Gastrocnemius medialis (tissue), 4 donors: ENCODE measurements around the gene DUSP15. TPM values are rescaled to one million over a fixed set of nuclear protein-coding genes. Genes with fewer than 3 reads are reported as not detected.

ENCODE experiments used
- ATAC-seq, 2 donors: fragments of 150-250 bp; one replicate each; pipeline ENCODE4 v1.9.1; 2016
- DNase-seq, 2 donors: peaks; one replicate each; pipeline ENCODE4 v3.0.0-alpha.2; 2019
- H3K27ac ChIP-seq, 4 donors: fragments of 200-600 bp; sonication (generic); 1 replicate in 1 of 4; 2 replicates in 3 of 4; pipeline ENCODE4 v1.5.1; 2016 to 2018; ENCODE audit warnings: mild to moderate bottlenecking in 2 of 4, moderate library complexity in 1 of 4
- H3K27me3 ChIP-seq, 3 donors: fragments of 200-600 bp; sonication (generic) in 2 of 3; 1 replicate in 1 of 3; 2 replicates in 2 of 3; pipeline versions ENCODE4 v1.5.1 to v1.6.0; 2016 to 2019; ENCODE audit warnings: mild to moderate bottlenecking in 1 of 3, moderate library complexity in 1 of 3
- H3K36me3 ChIP-seq, 2 donors: fragments of 200-600 bp; sonication (generic) in 1 of 2; one replicate each; pipeline ENCODE4 v1.5.1; 2017 to 2018
- H3K4me1 ChIP-seq, 2 donors: fragments of 200-600 bp; sonication (generic) in 1 of 2; one replicate each; pipeline ENCODE4 v1.5.1; 2016 to 2017; ENCODE audit warnings: mild to moderate bottlenecking in 2 of 2
- H3K4me3 ChIP-seq, 4 donors: fragments of 200-600 bp; sonication (generic) in 3 of 4; 1 replicate in 1 of 4; 2 replicates in 3 of 4; pipeline ENCODE4 v1.5.1; 2016 to 2019; ENCODE audit warnings: mild to moderate bottlenecking in 2 of 4
- H3K9me3 ChIP-seq, 3 donors: fragments of 200-600 bp; sonication (generic) in 2 of 3; 1 replicate in 1 of 3; 2 replicates in 2 of 3; pipeline ENCODE4 v1.5.1; 2016 to 2019
- POLR2A ChIP-seq, 2 donors: fragments of 450-650 bp; IDR thresholded peaks; one replicate each; pipeline ENCODE4 v1.6.1; 2017; ENCODE audit warnings: antibody characterized with exemption in 2 of 2, mild to moderate bottlenecking in 2 of 2, moderate library complexity in 2 of 2
- in situ Hi-C, 4 donors: fragments of 200-750 bp; cut with MboI; loops; one replicate each; pipeline versions ENCODE4 v1.15.0 to v1.8.0; 2017; ENCODE audit warnings: low sequenced_read_pairs in 4 of 4
- intact Hi-C: fragments of 100-400 bp; cut with DNase I; formaldehyde crosslinking; loops from one replicate; pipeline ENCODE4 v1.15.1; 2023; ENCODE audit warnings: low total_unique reads
- total RNA-seq, 4 donors: library from RNA; depleted of rRNA; stranded (reverse); fragments of >200 nt; gene quantifications; one replicate each; pipeline versions ENCODE4 v1.1.0 to v1.2.3, GENCODE V29; 2016
- TF ChIP-seq, protein P1 (sequence below), 5 experiments: fragments of 450-650 bp in 3 of 5; fragments of 200-600 bp in 2 of 5; sonication (generic) in 2 of 5; IDR thresholded peaks in 4 of 5; conservative IDR thresholded peaks in 1 of 5; 1 replicate in 4 of 5; 2 replicates in 1 of 5; pipeline ENCODE4 v1.5.1; 2016 to 2019; ENCODE audit warnings: antibody characterized with exemption in 5 of 5, mild to moderate bottlenecking in 3 of 5, moderate library complexity in 3 of 5

Gene DUSP15
- total RNA-seq, 4 donors from 2014 or later: 1.1 TPM; not detected in 3

DNA sequence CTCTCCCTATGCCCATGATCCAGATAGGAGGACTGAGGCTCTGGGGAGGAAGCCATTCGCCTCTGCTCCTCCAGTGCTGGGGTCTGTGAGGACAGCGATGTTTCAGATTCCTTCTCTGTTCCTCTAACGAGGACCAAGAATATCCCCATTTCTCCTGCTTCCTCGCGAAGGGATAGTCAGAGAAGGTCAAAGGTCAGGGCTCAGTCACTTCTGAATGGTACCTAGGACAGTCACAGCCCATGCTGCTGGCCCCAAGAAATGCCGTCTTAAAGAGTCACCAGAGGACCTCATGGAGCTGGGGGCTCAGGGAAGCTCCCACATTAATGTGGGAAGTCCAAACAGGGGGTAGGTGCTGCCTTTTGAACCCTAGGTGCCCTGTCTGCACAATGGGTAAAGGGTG lies 27.0 kb downstream of the DUSP15 start:
- DNase-seq (no peak), ATAC-seq (no peak)
- H3K4me3 ChIP-seq: no peak overlapping the region
- peak overlapping the region; percentile 31 to 63 (median 50) for H3K27ac ChIP-seq
- no peaks in the 10 kb centered on the region for H3K27me3 ChIP-seq
- in situ Hi-C loops: loop anchor here in 1 of 4 donors (25.0 kb wide), 1 partner anchor 106 kb away; the partner anchor contains the start of gene TPX2
- no peaks in the 10 kb centered on the region for H3K36me3 ChIP-seq
- TF ChIP-seq, protein P1, sequence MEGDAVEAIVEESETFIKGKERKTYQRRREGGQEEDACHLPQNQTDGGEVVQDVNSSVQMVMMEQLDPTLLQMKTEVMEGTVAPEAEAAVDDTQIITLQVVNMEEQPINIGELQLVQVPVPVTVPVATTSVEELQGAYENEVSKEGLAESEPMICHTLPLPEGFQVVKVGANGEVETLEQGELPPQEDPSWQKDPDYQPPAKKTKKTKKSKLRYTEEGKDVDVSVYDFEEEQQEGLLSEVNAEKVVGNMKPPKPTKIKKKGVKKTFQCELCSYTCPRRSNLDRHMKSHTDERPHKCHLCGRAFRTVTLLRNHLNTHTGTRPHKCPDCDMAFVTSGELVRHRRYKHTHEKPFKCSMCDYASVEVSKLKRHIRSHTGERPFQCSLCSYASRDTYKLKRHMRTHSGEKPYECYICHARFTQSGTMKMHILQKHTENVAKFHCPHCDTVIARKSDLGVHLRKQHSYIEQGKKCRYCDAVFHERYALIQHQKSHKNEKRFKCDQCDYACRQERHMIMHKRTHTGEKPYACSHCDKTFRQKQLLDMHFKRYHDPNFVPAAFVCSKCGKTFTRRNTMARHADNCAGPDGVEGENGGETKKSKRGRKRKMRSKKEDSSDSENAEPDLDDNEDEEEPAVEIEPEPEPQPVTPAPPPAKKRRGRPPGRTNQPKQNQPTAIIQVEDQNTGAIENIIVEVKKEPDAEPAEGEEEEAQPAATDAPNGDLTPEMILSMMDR (IDR thresholded peaks at IDR 0.05 in 4 of 5, conservative IDR thresholded peaks at IDR 0.05 in 1 of 5): no peak
- TF ChIP-seq POLR2A (IDR thresholded peaks at IDR 0.05): no peak
- H3K9me3 ChIP-seq: no peaks in the 10 kb centered on the region
- intact Hi-C loops: no loop called here
- peaks cover 0 to 11% of the 10 kb centered on the region in 2 donors for H3K4me1 ChIP-seq

DNA sequence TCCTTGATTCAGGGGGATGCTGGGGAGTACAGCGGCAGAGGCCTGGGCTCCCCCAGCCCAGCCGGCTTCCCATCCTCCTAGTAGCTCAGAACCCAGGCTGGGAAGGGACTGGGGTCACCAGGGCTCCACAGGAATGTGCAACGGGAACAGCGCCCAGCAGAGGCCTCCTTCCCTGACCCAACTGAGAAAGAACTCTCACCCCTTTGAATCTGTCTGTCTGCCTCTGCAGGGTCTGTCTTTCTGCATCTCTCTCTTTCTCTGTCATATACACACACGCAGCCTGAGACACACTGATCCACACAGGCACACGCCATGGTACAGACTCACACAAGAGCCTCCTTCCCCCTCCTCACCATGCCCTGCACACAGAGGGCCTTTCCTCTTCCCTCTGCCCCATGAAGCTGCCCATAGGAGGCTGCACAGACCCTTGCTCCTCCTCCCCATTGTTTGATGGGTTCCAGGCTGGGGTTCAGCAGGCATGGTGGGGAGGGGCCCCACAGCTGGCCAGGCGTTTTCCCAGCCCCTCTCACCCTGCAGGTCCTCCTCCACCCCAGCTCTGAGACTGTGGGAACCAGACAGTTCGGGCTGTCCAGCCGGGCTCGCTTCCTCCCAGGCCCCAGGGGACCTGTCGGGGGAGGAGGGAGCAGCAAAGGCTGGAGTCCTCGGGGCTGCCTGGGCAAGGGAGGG lies 27.7 kb downstream of the DUSP15 start:
- H3K4me3 ChIP-seq: peak overlapping the region in 1 of 4 donors; percentile 6
- no peaks in the 10 kb centered on the region for H3K9me3 ChIP-seq
- ATAC-seq (no peak), DNase-seq (no peak)
- in situ Hi-C loops (loop anchor here in 1 of 4 donors (25.0 kb wide), 1 partner anchor 105 kb away; the partner anchor contains the start of gene TPX2), intact Hi-C loops (no loop called here)
- TF ChIP-seq, protein P1 (IDR thresholded peaks at IDR 0.05 in 4 of 5, conservative IDR thresholded peaks at IDR 0.05 in 1 of 5): no peak
- TF ChIP-seq POLR2A (IDR thresholded peaks at IDR 0.05): no peak
- H3K4me1 ChIP-seq: peaks cover 0 to 11% of the 10 kb centered on the region in 2 donors
- H3K36me3 ChIP-seq: no peaks in the 10 kb centered on the region
- no peaks in the 10 kb centered on the region for H3K27me3 ChIP-seq
- H3K27ac ChIP-seq: peak overlapping the region; percentile 39 to 63 (median 50)

GRCh38 chr20:31841928-31842327 lies 28.4 kb downstream of the DUSP15 start:
- DNase-seq (no peak), ATAC-seq (no peak)
- H3K27me3 ChIP-seq: no peaks in the 10 kb centered on the region
- H3K9me3 ChIP-seq: no peaks in the 10 kb centered on the region
- intact Hi-C loops (no loop called here), in situ Hi-C loops (loop anchor here in 1 of 4 donors (25.0 kb wide), 1 partner anchor 105 kb away; the partner anchor contains the start of gene TPX2)
- H3K4me3 ChIP-seq: no peak overlapping the region
- H3K36me3 ChIP-seq: no peaks in the 10 kb centered on the region
- H3K27ac ChIP-seq: peak overlapping the region in 3 of 4 donors; percentile 27 to 52 (median 39)
- peaks cover 0 to 16% of the 10 kb centered on the region in 2 donors for H3K4me1 ChIP-seq
- no peak for TF ChIP-seq POLR2A (IDR thresholded peaks at IDR 0.05)
- TF ChIP-seq, protein P1 (IDR thresholded peaks at IDR 0.05 in 4 of 5, conservative IDR thresholded peaks at IDR 0.05 in 1 of 5): no peak

GRCh38 chr20:31840906-31841816 lies 29.2 kb downstream of the DUSP15 start:
- DNase-seq: no peak
- Histone ChIP-seq H3K4me1 (peaks cover 7 to 20% of the 10 kb centered on the region in 2 donors), H3K9me3 (no peaks in the 10 kb centered on the region), H3K27ac (peak overlapping the region in 3 of 4 donors; percentile 27 to 52 (median 39)), H3K36me3 (no peaks in the 10 kb centered on the region), H3K4me3 (no peak overlapping the region), H3K27me3 (no peaks in the 10 kb centered on the region)
- ATAC-seq: no peak
- intact Hi-C loops (no loop called here), in situ Hi-C loops (loop anchor here in 1 of 4 donors (25.0 kb wide), 1 partner anchor 104 kb away; the partner anchor contains the start of gene TPX2)
- TF ChIP-seq, protein P1 (IDR thresholded peaks at IDR 0.05 in 4 of 5, conservative IDR thresholded peaks at IDR 0.05 in 1 of 5): no peak
- no peak for TF ChIP-seq POLR2A (IDR thresholded peaks at IDR 0.05)
